Sigmoid colon (tissue), 4 donors: ENCODE measurements around the gene ARHGAP28.

ENCODE experiments used
- CTCF ChIP-seq, 4 experiments: fragments of 450-650 bp in 3 of 4; fragments of 200-600 bp in 1 of 4; IDR thresholded peaks; one replicate each; pipeline ENCODE4 v1.5.1; 2016 to 2019; ENCODE audit warnings: antibody characterized with exemption in 4 of 4, mild to moderate bottlenecking in 3 of 4, moderate library complexity in 2 of 4
- EP300 ChIP-seq, 4 donors: sonication (generic); formaldehyde crosslinking; IDR thresholded peaks; one replicate each; pipeline ENCODE4 v1.6.1; 2017; ENCODE audit warnings: antibody characterized with exemption in 4 of 4
- POLR2A ChIP-seq, 2 donors: fragments of 450-650 bp; IDR thresholded peaks; one replicate each; pipeline ENCODE4 v1.6.1; 2016; ENCODE audit warnings: antibody characterized with exemption in 2 of 2, mild to moderate bottlenecking in 2 of 2, moderate library complexity in 2 of 2
- POLR2AphosphoS5 ChIP-seq, 4 donors: sonication (generic); formaldehyde crosslinking; IDR thresholded peaks; one replicate each; pipeline ENCODE4 v1.6.1; 2017; ENCODE audit warnings: antibody characterized with exemption in 4 of 4

GRCh38 chr18:6836331-6836730 lies 106.8 kb downstream of the ARHGAP28 start:
- TF ChIP-seq POLR2AphosphoS5 (IDR thresholded peaks at IDR 0.05), result no peak
- TF ChIP-seq CTCF (IDR thresholded peaks at IDR 0.05), result no peak
- no peak for TF ChIP-seq POLR2A (IDR thresholded peaks at IDR 0.05)
- no peak for TF ChIP-seq EP300 (IDR thresholded peaks at IDR 0.05)
